DMS53 treated with DMSO at 0.1 percent for 48 hours (cell line): ENCODE data around the gene XAGE5.
"Not testable (repeated sequence)": the region's sequence is repeated elsewhere in the genome, so short reads cannot be mapped to it uniquely, and the experiment has no call there.

Experiments used
- DNase-seq: peaks from one replicate; lab custom pipeline; 2025; ENCODE audit not compliant: unreplicated experiment; lab: John Stamatoyannopoulos, UW

The XAGE5 gene

DNA sequence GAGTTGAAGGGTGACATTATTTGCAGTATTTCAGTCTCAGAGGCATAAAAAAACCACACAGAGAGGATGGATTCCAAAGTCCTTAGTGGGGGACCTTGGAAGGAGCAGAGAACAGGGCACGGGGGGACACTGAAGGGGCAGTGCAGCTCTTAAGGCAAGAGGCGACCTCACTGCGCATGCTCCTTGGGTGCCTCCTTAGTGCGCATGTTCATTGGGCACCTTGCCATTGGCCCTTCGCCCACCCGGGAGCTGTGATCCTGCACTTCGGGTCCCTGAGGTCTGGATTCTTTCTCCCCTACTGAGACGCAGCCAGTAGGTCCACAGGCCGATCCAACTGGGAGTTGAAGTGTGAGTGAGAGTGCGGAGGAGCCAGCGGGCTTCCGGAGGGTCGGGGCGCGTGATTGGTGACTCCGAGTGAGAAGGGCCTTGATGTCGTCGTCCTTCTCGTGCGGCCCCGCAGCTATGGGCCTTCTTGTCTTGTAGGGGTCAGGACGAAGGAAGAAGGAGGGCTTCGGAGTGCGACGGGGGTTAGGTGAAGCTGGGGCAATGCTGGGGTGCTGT is at the start of gene XAGE5:
XAGE5 (plus strand) TSS at position 223 of the 561 bp plus-strand sequence. CDS start 1,280 bp downstream, outside the sequence.
- DNase-seq: no peak

DNA sequence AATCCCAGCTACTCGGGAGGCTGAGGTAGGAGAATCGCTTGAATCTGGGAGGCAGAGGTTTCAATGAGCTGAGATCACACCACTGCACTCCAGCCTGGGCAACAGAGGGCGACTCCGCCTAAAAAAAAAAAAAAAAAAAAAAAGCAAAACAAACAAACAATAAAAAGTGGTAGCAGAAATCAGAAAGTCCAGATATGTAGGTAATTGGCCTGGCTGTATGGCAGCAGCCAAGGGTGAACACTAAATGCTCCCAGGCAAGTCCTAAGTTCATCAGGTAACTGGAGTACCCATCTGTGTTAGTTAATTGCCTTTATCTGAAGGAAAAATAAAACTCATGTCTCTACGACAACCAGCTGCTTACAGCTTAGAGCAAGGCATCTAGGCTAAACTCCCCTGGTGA is 45.1 kb upstream of the XAGE5 start:
- not testable (repeated sequence) for DNase-seq

- DNase-seq: not testable (repeated sequence)
Measured at GRCh38 chrX:52773504-52773903, 37.6 kb upstream of the XAGE5 start.

DNA sequence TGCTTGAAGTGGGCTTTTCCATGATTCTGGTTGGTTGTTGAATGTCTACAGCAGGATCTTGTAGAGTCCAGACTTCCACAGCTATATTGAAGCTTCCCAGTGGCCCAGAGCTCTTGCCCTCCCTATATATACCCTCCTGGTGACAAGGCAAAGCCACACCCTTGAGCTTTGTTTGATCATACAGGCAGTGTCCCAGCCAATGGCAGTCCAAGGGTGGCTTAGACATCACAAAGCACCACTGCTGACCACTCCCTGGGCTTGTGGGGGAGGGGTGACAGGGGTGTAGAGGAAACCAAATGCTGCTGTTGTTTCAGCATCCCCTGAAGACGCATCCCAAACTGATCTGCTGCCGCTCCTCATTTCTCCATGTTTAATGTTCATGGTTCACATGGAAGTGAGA is 13.8 kb upstream of the XAGE5 start, which contains the start of gene SPANXN5:
SPANXN5 (minus strand) TSS at position 101 of the 400 bp plus-strand sequence; CDS start at position 22, 79 bp downstream.
- DNase-seq: not testable (repeated sequence)

GRCh38 chrX:52804876-52805275 is 6.2 kb upstream of the XAGE5 start:
- DNase-seq: not testable (repeated sequence)

DNA sequence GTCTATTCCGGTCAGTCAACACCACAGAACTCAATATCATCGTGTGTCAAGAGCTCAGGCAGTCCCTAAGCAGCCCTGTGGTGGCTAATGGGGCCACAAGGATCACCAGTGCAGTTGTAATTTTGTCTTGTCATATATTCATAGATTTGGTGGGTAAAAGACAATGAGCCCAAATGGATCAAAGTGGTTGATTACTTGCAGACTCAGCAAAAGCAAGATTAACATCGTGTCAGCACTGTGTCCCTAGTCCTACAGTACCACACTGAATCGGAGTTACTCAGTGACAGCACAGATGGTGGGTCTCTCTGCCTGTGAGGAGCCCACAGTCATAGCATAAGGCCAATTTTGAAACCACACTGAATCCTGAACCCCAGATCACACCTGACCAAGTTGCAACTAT is 8.7 kb downstream of the XAGE5 start:
- DNase-seq: no peak

DNA sequence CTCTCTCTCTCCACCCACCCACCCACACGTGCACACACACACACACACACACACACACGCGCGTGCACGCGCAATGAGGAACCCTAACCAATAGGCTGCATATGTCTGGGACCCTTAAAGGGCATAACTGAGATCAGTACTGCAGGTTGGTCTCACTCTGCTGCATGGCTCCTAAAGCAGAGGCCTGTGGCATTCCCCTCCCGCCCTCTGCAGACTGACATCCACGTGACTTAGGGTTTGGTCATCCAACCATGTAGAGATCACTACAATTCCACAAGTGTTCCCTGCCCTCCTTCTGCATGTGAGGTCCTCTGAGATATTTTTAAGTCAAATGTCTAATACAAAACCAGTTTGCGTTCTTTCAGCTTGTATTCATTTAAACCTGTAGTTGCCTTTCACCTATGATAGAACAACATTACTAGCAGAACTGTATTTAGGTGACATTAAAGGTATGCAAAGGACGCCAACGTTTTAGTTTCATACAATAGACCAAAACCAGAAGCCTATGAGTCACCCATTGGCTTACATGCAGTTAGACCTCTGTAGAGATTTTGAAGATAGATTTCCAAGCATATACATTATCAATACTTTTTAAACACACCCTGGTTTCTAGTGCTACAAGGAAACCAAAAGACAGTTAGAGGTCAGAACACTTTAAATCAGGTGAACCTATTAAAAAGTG is 10.1 kb downstream of the XAGE5 start:
- DNase-seq: no peak

- no peak for DNase-seq
Measured at GRCh38 chrX:52824608-52825007, 13.5 kb downstream of the XAGE5 start.

GRCh38 chrX:52830551-52830950 is 19.5 kb downstream of the XAGE5 start:
- DNase-seq: no peak

- no peak for DNase-seq
Measured at GRCh38 chrX:52839137-52839536, 28.1 kb downstream of the XAGE5 start.

DNA sequence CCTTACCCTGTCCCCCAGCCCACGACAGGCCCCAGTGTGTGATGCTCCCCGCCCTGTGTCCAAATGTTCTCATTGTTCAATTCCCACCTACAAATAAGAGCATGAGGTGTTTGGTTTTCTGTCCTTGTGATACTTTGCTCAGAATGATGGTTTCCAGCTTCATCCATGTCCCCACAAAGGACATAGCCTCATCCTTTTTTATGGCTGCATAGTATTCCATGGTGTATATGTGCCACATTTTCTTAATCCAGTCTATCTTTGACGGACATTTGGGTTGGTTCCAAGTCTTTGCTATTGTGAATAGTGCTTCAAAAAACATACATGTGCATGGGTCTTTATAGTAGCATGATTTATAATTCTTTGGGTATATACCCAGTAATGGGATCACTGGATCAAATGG is 32.5 kb downstream of the XAGE5 start:
- DNase-seq: not testable (repeated sequence)

GRCh38 chrX:52852110-52852860 is 41.2 kb downstream of the XAGE5 start:
- DNase-seq: no peak

- DNase-seq: not testable (repeated sequence)
Measured at GRCh38 chrX:52856991-52857525, 46.0 kb downstream of the XAGE5 start.

- DNase-seq: no peak
Measured at GRCh38 chrX:52865343-52865998, 54.4 kb downstream of the XAGE5 start.
